GM19193 (cell line): ENCODE results near the gene GSG1L.

Source experiments
- POLR2A ChIP-seq: IDR thresholded peaks from 4 replicates; pipeline ENCODE4 v1.6.1; 2011; ENCODE audit not compliant: insufficient read depth, insufficient read length; ENCODE audit errors: extremely low read depth

The GSG1L gene

GRCh38 chr16:27841061-27841801 lies 222.3 kb downstream of the GSG1L start:
- no peak for TF ChIP-seq POLR2A

DNA sequence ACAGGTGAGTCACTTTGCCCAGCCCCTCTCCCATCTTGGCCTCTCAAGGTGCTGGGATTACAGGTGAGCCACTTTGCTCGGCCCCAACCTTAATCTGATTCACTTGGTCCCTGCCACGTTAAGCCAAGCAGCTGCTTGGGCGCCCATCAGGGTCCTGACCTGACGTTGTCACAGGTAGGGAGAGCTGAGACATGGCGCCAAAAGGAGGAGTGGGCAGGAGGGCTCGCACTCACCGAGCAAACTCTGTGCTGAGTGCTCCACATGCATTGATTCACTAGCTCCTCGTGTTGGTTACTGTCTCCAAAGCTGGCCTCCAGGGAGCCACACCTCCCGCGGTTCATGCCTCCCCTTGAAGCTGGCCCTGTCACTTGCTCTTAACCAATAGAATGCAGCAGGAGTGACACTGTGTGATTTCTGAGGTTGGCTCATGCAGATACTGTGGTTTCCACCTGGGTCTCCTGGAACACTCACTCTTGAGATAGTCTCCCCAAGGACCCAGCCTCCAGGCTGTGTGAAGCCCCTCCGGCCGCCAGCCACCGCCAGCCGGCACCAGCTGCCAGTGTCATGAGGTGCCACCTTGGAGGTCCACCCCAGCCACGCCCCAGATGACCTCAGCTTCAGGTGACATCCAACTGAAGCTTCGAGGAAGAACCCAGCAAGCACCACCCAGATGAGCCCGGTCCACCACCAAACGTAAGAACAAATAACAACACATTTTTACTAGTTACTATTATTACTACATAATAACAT lies 223.0 kb downstream of the GSG1L start:
- no peak for TF ChIP-seq POLR2A

- TF ChIP-seq POLR2A: no peak
Observed at GRCh38 chr16:27839419-27839818, 224.1 kb downstream of the GSG1L start.

GRCh38 chr16:27838536-27839175 lies 224.9 kb downstream of the GSG1L start:
- no peak for TF ChIP-seq POLR2A

- TF ChIP-seq POLR2A: no peak
Observed at GRCh38 chr16:27829975-27830374, 233.5 kb downstream of the GSG1L start.

DNA sequence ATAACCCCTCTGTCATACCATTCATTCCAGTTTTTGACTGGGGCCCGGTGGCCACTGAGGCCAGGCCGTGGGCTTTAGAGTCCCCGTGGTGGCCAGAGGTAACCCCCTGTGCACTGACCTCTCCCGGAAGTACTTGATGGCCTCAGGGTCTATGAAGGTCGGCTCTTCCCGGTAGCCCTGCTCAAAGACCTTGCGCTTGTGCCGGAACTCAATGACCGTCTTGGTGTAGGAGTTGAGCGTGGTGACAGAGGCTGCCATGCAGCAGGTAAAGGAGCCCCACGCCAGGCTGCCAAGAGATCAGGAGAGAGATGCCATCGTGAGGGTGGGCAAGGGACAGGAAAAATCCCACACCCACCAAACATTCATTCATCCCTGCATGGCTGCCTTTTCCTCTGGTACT lies 234.8 kb downstream of the GSG1L start:
- TF ChIP-seq POLR2A: no peak

GRCh38 chr16:27827765-27828164 lies 235.7 kb downstream of the GSG1L start:
- no peak for TF ChIP-seq POLR2A

GRCh38 chr16:27826893-27827289 lies 236.6 kb downstream of the GSG1L start:
- no peak for TF ChIP-seq POLR2A

DNA sequence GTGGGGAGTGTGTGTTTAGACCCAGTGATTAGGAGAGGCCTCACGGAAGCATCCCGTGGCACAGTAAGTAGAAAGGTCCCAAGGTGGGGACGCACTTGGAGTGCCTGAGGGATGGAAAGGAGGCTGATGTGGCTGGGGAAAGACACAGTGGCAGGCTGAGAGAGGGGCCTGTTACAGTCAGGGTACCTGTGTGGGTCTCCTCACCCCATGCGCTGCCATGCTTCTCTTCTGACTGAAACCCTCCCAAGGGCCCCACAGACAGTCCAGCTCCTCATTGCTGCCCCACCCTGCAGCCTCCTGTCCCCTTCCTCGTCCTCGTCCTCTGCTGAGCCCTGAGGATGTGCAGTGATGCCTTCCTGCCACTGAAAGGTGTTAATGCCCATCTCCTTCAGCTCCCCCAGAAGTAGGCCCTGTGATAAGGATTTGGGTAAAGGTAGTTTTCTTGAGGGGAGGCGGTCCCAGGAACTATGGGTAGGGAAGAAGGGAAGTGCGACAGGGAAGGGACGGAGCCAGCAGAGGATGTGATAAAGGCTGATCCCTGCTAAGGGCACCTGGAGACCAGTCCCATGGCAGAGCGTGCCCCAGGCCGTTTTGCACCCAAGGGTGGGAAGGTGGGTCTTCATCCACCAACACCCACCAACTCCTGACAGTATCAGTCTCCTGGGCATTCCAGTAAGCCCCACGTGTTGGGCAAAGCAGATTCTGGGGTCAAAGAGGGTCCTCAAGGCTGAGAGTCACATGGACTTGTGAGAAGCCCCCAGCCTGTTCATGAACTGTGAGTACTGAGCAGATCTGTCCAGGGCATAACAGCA lies 237.2 kb downstream of the GSG1L start:
- no peak for TF ChIP-seq POLR2A

GRCh38 chr16:27824786-27825185 lies 238.7 kb downstream of the GSG1L start:
- no peak for TF ChIP-seq POLR2A

DNA sequence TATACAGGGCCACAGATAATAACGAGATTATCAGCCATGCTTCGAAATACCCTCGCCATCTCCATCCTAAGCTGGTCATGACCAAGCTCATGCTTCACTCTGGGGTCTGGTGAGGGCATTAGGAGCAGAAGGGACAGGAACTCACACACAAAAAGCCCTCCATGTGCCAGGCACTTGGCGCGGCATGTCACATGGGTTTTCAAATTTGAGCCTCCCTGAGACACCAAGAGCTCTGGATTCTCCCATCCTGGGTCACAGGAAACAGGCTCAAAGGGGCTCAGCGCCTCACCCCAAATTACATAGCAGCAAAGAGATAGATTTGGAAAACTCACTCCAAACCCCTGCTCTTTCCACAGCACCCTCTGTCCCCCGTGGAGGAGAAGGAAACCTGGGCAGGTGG lies 239.5 kb downstream of the GSG1L start:
- TF ChIP-seq POLR2A: no peak

DNA sequence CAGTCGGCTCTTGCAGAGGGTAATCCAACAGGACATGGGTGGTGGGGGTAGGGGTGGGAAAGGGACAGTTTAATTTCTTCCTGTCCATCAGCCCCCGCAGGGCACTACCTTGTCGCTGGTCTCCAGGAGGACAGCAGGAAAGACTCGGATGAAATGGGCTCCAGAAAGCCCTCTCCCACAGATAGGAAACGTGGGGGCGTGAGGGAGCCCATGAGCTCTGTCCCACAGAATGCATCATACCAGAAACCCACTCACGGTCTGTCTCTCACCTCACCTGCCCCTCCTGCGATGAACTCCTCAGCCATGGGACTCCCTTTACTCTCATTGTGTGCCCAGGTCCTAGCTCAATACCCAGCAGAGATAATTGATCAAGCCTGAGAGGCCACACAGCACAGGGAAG lies 240.1 kb downstream of the GSG1L start:
- TF ChIP-seq POLR2A: no peak

DNA sequence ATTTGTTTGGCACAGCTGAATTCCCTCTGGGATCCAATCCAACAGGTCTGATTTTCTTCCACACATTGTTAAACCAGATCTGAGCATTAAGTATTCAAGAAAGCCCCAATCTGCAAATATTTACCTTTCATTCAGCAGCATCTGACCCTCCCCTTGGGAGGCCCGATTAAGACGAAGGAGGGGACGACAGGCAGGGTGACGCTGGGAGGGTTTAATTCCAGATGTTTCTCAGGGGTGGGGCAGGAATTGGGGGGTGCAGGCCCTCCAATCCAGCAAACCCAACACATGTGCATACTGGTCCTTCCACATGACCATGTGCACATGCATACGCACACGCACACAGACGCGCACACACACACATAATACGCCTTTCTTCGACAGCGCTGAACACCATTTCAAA lies 240.5 kb downstream of the GSG1L start:
- TF ChIP-seq POLR2A: no peak

DNA sequence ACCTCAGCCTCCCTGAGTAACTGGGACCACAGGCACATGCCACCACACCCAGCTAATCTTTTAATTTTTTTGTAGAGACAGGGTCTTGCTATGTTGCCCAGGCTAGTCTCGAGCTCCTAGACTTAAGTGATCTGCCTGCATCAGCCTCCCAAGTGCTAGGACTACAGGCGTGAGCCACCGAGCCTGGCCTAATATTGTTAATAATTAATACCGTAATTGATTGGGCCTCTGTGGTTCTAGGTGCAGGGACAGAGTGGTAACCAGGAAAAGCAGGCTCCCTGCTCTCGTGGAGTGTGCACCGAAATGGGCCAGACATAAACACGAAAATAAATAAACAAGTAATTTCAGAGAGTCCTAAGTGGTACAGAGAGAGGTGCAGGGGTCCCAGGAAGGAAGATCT lies 241.0 kb downstream of the GSG1L start:
- no peak for TF ChIP-seq POLR2A

DNA sequence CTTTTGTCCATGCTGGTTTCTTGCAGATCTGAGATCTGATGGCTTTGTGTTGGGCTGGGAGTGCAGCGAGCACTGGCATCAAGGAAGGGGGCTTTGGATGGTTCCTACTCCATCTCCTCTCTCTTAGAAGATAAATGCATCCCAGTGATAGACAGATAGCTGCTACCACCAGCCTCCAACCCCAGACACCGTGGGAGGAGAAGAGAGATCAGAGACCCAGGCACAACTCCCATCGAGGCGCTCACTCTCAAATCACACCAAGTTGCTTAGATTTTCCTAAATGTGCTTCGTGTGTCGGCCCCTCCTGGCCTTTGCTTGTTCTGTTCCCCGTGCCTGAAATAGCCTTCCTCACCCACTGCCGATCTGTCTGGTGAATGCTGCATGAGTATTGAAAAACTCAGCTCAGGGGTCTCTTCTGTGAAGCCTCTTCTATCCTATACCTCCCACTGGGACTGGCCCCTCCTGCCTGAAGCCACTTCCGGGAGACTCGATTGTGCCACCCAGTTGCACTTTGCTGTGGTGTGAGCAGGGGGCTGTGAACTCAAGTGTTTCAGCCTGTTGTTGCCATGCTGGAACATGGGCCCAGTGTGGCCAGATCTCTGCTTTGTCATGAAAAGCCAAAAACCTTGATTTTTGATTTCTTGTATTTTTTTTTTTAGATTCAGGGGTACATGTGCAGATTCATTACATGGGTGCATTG lies 242.7 kb downstream of the GSG1L start:
- no peak for TF ChIP-seq POLR2A

GRCh38 chr16:27819881-27820610 lies 243.5 kb downstream of the GSG1L start:
- TF ChIP-seq POLR2A: no peak
